ENCODE measurements around the gene ZC3H18. TPM values are rescaled to one million over a fixed set of nuclear protein-coding genes. Genes with fewer than 3 reads are reported as not detected.

ZC3H18 gene
- total and polyA plus RNA-seq, 2 donors (not counting 1 experiment from before 2014, with no cell fraction given), result 7.9 to 9.4 TPM

GRCh38 chr16:88584676-88585075 is 14.5 kb downstream of the ZC3H18 start:
- H2AFZ ChIP-seq (ENCODE audit: low read length), result no peak overlapping the region
- H3K27me3 ChIP-seq (ENCODE audit: control insufficient read depth, insufficient read depth, low read length), result no peaks in the 10 kb centered on the region
- H3K4me1 ChIP-seq (ENCODE audit: control insufficient read depth, extremely low read depth, insufficient read depth, low read length), result no peaks in the 10 kb centered on the region
- no peak overlapping the region for H3K4me2 ChIP-seq (ENCODE audit: extremely low read depth, insufficient read depth, low read length)
- no peak overlapping the region for H3K9ac ChIP-seq (ENCODE audit: insufficient read depth, low read length)
- H4K20me1 ChIP-seq (ENCODE audit: control insufficient read depth, extremely low read depth, insufficient read depth, low read length), result no peaks in the 10 kb centered on the region
- no peak overlapping the region for H3K4me3 ChIP-seq (replicated peaks in 1 of 4; ENCODE audit: control extremely low read depth in 1 of 4, insufficient read depth in 1 of 4, low read depth in 3 of 4, low read length in 4 of 4)
- H3K79me2 ChIP-seq (ENCODE audit: control insufficient read depth, insufficient read depth, low read length), result peaks cover 32% of the 10 kb centered on the region
- no peak for DNase-seq (ENCODE audit: low read depth in 2 of 2)
- peaks cover 18% of the 10 kb centered on the region for H3K36me3 ChIP-seq (ENCODE audit: control insufficient read depth, insufficient read depth, low read length)
- H3K9me3 ChIP-seq (ENCODE audit: control insufficient read depth, insufficient read depth, low read depth, low read length), result no peaks in the 10 kb centered on the region
- TF ChIP-seq EZH2 (IDR thresholded peaks at IDR 0.05; ENCODE audit: low read length, missing control alignments), result no peak
- TF ChIP-seq CTCF (conservative IDR thresholded peaks at IDR 0.05 in 1 of 2, IDR thresholded peaks at IDR 0.05 in 1 of 2; ENCODE audit: low read depth in 1 of 2, low read length in 2 of 2), result no peak
- H3K27ac ChIP-seq (ENCODE audit: insufficient read depth, low read length), result no peak overlapping the region

DNA sequence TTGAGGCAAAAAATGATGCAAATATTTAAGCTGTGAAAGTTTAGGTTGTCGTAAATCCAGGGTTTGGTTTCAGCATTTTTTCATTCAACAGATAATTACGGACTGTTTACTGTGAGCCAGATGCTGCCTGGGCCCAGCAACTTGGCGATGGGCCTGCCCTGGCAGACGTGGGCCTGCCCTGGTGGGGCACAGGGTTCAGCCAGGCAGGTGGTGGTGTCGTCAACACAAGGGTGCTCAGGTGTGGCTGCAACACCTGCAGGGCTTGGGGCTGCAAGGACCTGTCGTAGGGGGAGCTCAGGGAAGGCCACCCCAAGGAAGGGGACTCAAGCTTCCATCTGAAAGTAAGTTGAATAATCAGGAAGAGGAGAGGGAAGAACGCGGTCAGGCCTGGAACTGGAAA is 15.1 kb downstream of the ZC3H18 start:
- H3K36me3 ChIP-seq (ENCODE audit: control insufficient read depth, insufficient read depth, low read length), result peaks cover 20% of the 10 kb centered on the region
- no peak for DNase-seq (ENCODE audit: low read depth in 2 of 2)

DNA sequence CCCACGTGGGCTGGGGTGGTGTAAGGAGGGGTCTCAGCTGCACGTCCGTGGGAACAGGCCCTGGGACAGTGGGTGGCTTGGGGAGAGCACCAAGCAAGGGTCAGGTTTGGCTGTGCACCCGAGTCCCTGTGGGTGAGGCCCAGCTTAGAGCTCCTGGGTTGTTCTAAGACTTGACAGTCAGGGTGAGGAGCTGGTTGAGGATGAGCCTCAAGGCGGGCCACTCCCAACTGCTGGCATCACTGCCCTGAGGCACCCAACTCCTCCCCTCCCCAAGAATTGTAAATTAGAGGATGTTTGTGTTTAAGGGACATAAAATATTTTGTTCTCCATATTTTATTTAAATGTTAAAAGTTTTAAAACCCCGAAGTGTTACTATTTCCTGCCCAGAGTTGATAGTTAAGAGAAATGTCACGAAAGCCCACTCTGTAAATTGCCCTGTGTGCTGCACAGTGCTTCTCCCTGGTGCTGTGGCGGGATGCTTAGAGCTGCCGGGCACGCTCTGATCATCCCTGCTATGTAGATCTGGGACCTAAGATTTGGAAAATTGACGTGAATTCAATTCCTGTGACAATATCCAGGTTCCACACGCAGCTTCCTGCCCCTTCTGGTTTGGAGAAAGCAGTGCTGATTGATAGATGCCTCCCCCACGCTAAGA is 15.9 kb downstream of the ZC3H18 start:
- no peak overlapping the region for H3K9ac ChIP-seq (ENCODE audit: insufficient read depth, low read length)
- no peak for DNase-seq (ENCODE audit: low read depth in 2 of 2)
- no peak overlapping the region for H3K27ac ChIP-seq (ENCODE audit: insufficient read depth, low read length)
- peaks cover 20% of the 10 kb centered on the region for H3K36me3 ChIP-seq (ENCODE audit: control insufficient read depth, insufficient read depth, low read length)
- H3K79me2 ChIP-seq (ENCODE audit: control insufficient read depth, insufficient read depth, low read length), result peaks cover 26% of the 10 kb centered on the region
- no peak for TF ChIP-seq CTCF (conservative IDR thresholded peaks at IDR 0.05 in 1 of 2, IDR thresholded peaks at IDR 0.05 in 1 of 2; ENCODE audit: low read depth in 1 of 2, low read length in 2 of 2)
- TF ChIP-seq EZH2 (IDR thresholded peaks at IDR 0.05; ENCODE audit: low read length, missing control alignments), result no peak
- H3K9me3 ChIP-seq (ENCODE audit: control insufficient read depth, insufficient read depth, low read depth, low read length), result no peaks in the 10 kb centered on the region
- H3K4me2 ChIP-seq (ENCODE audit: extremely low read depth, insufficient read depth, low read length), result no peak overlapping the region
- no peaks in the 10 kb centered on the region for H4K20me1 ChIP-seq (ENCODE audit: control insufficient read depth, extremely low read depth, insufficient read depth, low read length)
- H3K4me1 ChIP-seq (ENCODE audit: control insufficient read depth, extremely low read depth, insufficient read depth, low read length), result no peaks in the 10 kb centered on the region
- no peak overlapping the region for H2AFZ ChIP-seq (ENCODE audit: low read length)
- no peak overlapping the region for H3K4me3 ChIP-seq (replicated peaks in 1 of 4; ENCODE audit: control extremely low read depth in 1 of 4, insufficient read depth in 1 of 4, low read depth in 3 of 4, low read length in 4 of 4)
- H3K27me3 ChIP-seq (ENCODE audit: control insufficient read depth, insufficient read depth, low read length), result no peaks in the 10 kb centered on the region

More for the DNA sequence above, 15.1 kb downstream of the ZC3H18 start:
- Histone ChIP-seq H3K4me1 (ENCODE audit: control insufficient read depth, extremely low read depth, insufficient read depth, low read length) (no peaks in the 10 kb centered on the region), H3K4me3 (replicated peaks in 1 of 4; ENCODE audit: control extremely low read depth in 1 of 4, insufficient read depth in 1 of 4, low read depth in 3 of 4, low read length in 4 of 4) (no peak overlapping the region), H3K79me2 (ENCODE audit: control insufficient read depth, insufficient read depth, low read length) (peaks cover 31% of the 10 kb centered on the region), H3K27ac (ENCODE audit: insufficient read depth, low read length) (no peak overlapping the region), H3K4me2 (ENCODE audit: extremely low read depth, insufficient read depth, low read length) (no peak overlapping the region), H4K20me1 (ENCODE audit: control insufficient read depth, extremely low read depth, insufficient read depth, low read length) (no peaks in the 10 kb centered on the region), H2AFZ (ENCODE audit: low read length) (no peak overlapping the region), H3K9ac (ENCODE audit: insufficient read depth, low read length) (no peak overlapping the region), H3K27me3 (ENCODE audit: control insufficient read depth, insufficient read depth, low read length) (no peaks in the 10 kb centered on the region), H3K9me3 (ENCODE audit: control insufficient read depth, insufficient read depth, low read depth, low read length) (no peaks in the 10 kb centered on the region)
- no peak for TF ChIP-seq CTCF (conservative IDR thresholded peaks at IDR 0.05 in 1 of 2, IDR thresholded peaks at IDR 0.05 in 1 of 2; ENCODE audit: low read depth in 1 of 2, low read length in 2 of 2)
- TF ChIP-seq EZH2 (IDR thresholded peaks at IDR 0.05; ENCODE audit: low read length, missing control alignments), result no peak
